IMR-90 (cell line): ENCODE results near the gene DAND5. TPM values are rescaled to one million over a fixed set of nuclear protein-coding genes. Genes with fewer than 3 reads are reported as not detected.

Source experiments
- ATAC-seq: fragments of 200-7000 bp; cut with Tn5 transposase; 2 replicates; pipeline ENCODE4 v1.9.1; 2020; ENCODE audit warnings: low read depth, mild to moderate bottlenecking, moderate library complexity
- BruUV-seq: library from RNA; stranded (reverse); fragments of 400-500 nt; replicated peaks from 2 replicates; lab custom pipeline; 2021; lab: Mats Ljungman, UMichigan
- CTCF ChIA-PET: fragments of 300-600 bp; formaldehyde crosslinking; extraction: SDS; loops from one replicate; lab custom pipeline; 2021; ENCODE audit warnings: antibody characterized with exemption; lab: Yijun Ruan, JAX
- POLR2A ChIA-PET: fragments of 300-600 bp; sonication (Branson Sonifier 250); formaldehyde crosslinking; loops from one replicate; lab custom pipeline; 2022; ENCODE audit warnings: antibody characterized with exemption; ENCODE audit not compliant: unreplicated experiment; lab: Charles Lee
- DNase-seq: peaks from one replicate; pipeline ENCODE4 v3.0.0; 2013
- H2AFZ ChIP-seq: replicated peaks from 2 replicates; pipeline ENCODE3; 2013; ENCODE audit warnings: low read length, mild to moderate bottlenecking; ENCODE audit not compliant: poor library complexity
- H2AK5ac ChIP-seq: 2 replicates; pipeline ENCODE4 v1.6.1; 2013; ENCODE audit warnings: low read depth, low read length, inconsistent platforms
- H2AK9ac ChIP-seq: replicated peaks from 2 replicates; pipeline ENCODE3; 2013; ENCODE audit warnings: mild to moderate bottlenecking, low read depth, low read length, moderate library complexity; ENCODE audit not compliant: poor library complexity
- H2BK120ac ChIP-seq: 2 replicates; pipeline ENCODE4 v1.6.1; 2013; ENCODE audit warnings: low read depth, low read length, inconsistent platforms
- H2BK15ac ChIP-seq: 3 replicates; pipeline ENCODE4 v1.6.1; 2013; ENCODE audit warnings: low read depth, low read length, inconsistent platforms
- H2BK20ac ChIP-seq: 2 replicates; pipeline ENCODE4 v1.6.1; 2013; ENCODE audit warnings: low read depth, mild to moderate bottlenecking, inconsistent platforms, low read length, moderate library complexity
- H2BK5ac ChIP-seq: 2 replicates; pipeline ENCODE4 v1.6.1; 2013; ENCODE audit warnings: mild to moderate bottlenecking, low read depth, low read length, inconsistent platforms; ENCODE audit not compliant: poor library complexity, severe bottlenecking
- H3K14ac ChIP-seq: replicated peaks from 2 replicates; pipeline ENCODE4 v1.6.1; 2013; ENCODE audit warnings: low read depth, low read length, inconsistent platforms
- H3K18ac ChIP-seq: 2 replicates; pipeline ENCODE4 v1.6.1; 2013; ENCODE audit warnings: low read depth, low read length, control low read depth
- H3K23ac ChIP-seq: 2 replicates; pipeline ENCODE4 v1.6.1; 2013; ENCODE audit warnings: low read depth, low read length, inconsistent platforms
- H3K27ac ChIP-seq: 2 replicates; pipeline ENCODE4 v1.5.1; 2013; ENCODE audit warnings: mild to moderate bottlenecking, control low read depth, low read length; ENCODE audit not compliant: insufficient read depth
- H3K27me3 ChIP-seq: 2 replicates; pipeline ENCODE4 v1.6.1; 2013; ENCODE audit warnings: low read length; ENCODE audit not compliant: control insufficient read depth, insufficient read depth
- H3K36me3 ChIP-seq: 2 replicates; pipeline ENCODE4 v1.6.1; 2013; ENCODE audit warnings: low read length, mixed read lengths; ENCODE audit not compliant: control insufficient read depth, insufficient read depth
- H3K4ac ChIP-seq: 2 replicates; pipeline ENCODE4 v1.6.1; 2013; ENCODE audit warnings: low read depth, low read length, inconsistent platforms
- H3K4me1 ChIP-seq: 2 replicates; pipeline ENCODE4 v1.6.1; 2013; ENCODE audit warnings: low read length, mixed read lengths; ENCODE audit not compliant: control insufficient read depth, insufficient read depth
- H3K4me2 ChIP-seq: 2 replicates; pipeline ENCODE4 v1.6.1; 2013; ENCODE audit warnings: low read depth, mild to moderate bottlenecking, control low read depth, low read length, moderate library complexity
- H3K4me3 ChIP-seq: 2 replicates; pipeline ENCODE4 v1.5.1; 2013; ENCODE audit warnings: low read depth, mild to moderate bottlenecking, control low read depth, low read length, moderate library complexity; ENCODE audit not compliant: insufficient read depth
- H3K56ac ChIP-seq: 2 replicates; pipeline ENCODE4 v1.6.1; 2013; ENCODE audit warnings: low read length, inconsistent platforms; ENCODE audit not compliant: insufficient read depth; ENCODE audit errors: extremely low read depth
- H3K79me1 ChIP-seq, 2 experiments: 2 replicates each; pipeline ENCODE4 v1.6.1; 2013; ENCODE audit warnings: low read length in 2 of 2, inconsistent platforms in 1 of 2, low read depth in 1 of 2
- H3K9ac ChIP-seq: 2 replicates; pipeline ENCODE4 v1.6.1; 2013; ENCODE audit warnings: low read depth, low read length, control low read depth
- H3K9me1 ChIP-seq: 2 replicates; pipeline ENCODE4 v1.6.1; 2013; ENCODE audit warnings: low read length, inconsistent platforms; ENCODE audit not compliant: insufficient read depth
- H3K9me3 ChIP-seq: 2 replicates; pipeline ENCODE4 v1.6.1; 2013; ENCODE audit warnings: low read length; ENCODE audit not compliant: control insufficient read depth, insufficient read depth
- H4K20me1 ChIP-seq: 2 replicates; pipeline ENCODE4 v1.6.1; 2013; ENCODE audit warnings: low read length, inconsistent platforms; ENCODE audit not compliant: insufficient read depth
- H4K5ac ChIP-seq: 2 replicates; pipeline ENCODE4 v1.6.1; 2013; ENCODE audit warnings: mild to moderate bottlenecking, low read depth, low read length, control low read depth
- H4K8ac ChIP-seq, 2 experiments: 2 replicates each; pipeline ENCODE4 v1.6.1; 2013; ENCODE audit warnings: low read depth in 2 of 2, low read length in 2 of 2, control low read depth in 1 of 2, inconsistent platforms in 1 of 2
- H4K91ac ChIP-seq: 2 replicates; pipeline ENCODE4 v1.6.1; 2013; ENCODE audit warnings: low read depth, low read length, inconsistent platforms; ENCODE audit not compliant: insufficient read depth
- CEBPB ChIP-seq: IDR thresholded peaks from 2 replicates; pipeline ENCODE4 v1.6.1; 2012; ENCODE audit warnings: low read depth, low read length, improper control_type of control experiment
- FOS ChIP-seq: fragments of 150-350 bp; IDR thresholded peaks from 2 replicates; pipeline ENCODE4 v1.6.1; 2016; ENCODE audit warnings: low read depth, low read length
- POLR2A ChIP-seq: IDR thresholded peaks from 2 replicates; pipeline ENCODE4 v1.6.1; 2012; ENCODE audit warnings: mild to moderate bottlenecking, low read depth, low read length
- RAD21 ChIP-seq: IDR thresholded peaks from 2 replicates; pipeline ENCODE4 v1.6.1; 2012; ENCODE audit warnings: low read length, improper control_type of control experiment
- USF2 ChIP-seq: fragments of 150-350 bp; IDR thresholded peaks from 2 replicates; pipeline ENCODE4 v1.6.1; 2017; ENCODE audit warnings: mild to moderate bottlenecking, antibody characterized with exemption, low read length, low read depth
- WGBS, 2 experiments: methylation state at CpG; one replicate each; pipeline versions ENCODE4 v1.1.5 to v1.1.7; 2013; ENCODE audit warnings: missing lambda C conversion rate in 2 of 2; ENCODE audit not compliant: insufficient read length in 1 of 2; ENCODE audit errors: extremely low coverage in 2 of 2; 5-methylcytosine and 5-hydroxymethylcytosine counted together
- dilution Hi-C: fragments of 300-500 bp; cut with HindIII; formaldehyde crosslinking; loops from one replicate; pipeline ENCODE4 v1.14.3; 2018; ENCODE audit warnings: low sequenced_read_pairs; ENCODE audit not compliant: unreplicated experiment
- in situ Hi-C: fragments of 300-500 bp; cut with MboI; formaldehyde crosslinking; loops from 3 replicates; pipeline ENCODE4 v1.14.3; 2019; ENCODE audit warnings: low sequenced_read_pairs, inconsistent platforms, mixed read lengths
- intact Hi-C: fragments of 100-400 bp; cut with micrococcal nuclease; formaldehyde crosslinking; loops from 2 replicates; pipeline ENCODE4 v1.10.0; 2022
- polyA plus RNA-seq, 3 experiments: library from polyadenylated mRNA; depleted of rRNA; stranded (reverse); fragments of >200 nt; gene quantifications; 2 replicates each; pipeline ENCODE4 v1.2.3, GENCODE V29; 2012; ENCODE audit warnings: low replicate concordance in 1 of 3
- total RNA-seq: library from RNA; depleted of rRNA; stranded (reverse); fragments of >200 nt; gene quantifications from 2 replicates; pipeline ENCODE4 v1.2.3, GENCODE V29; 2012

The DAND5 gene
- total and polyA plus RNA-seq, 2 of the 4 experiments (the other 2 are of a cell fraction) = 0.03 TPM; not detected in 1

GRCh38 chr19:12959481-12959880 lies 9.9 kb upstream of the DAND5 start:
- H3K56ac ChIP-seq = no peak overlapping the region
- dilution Hi-C loops (no loop called here), intact Hi-C loops (no loop called here), in situ Hi-C loops (no loop called here)
- H3K9me3 ChIP-seq = no peaks in the 10 kb centered on the region
- H3K79me1 ChIP-seq = peaks cover 7 to 23% of the 10 kb centered on the region in 2 experiments; a peak in 3 of 4 replicates
- H3K14ac ChIP-seq = no peak overlapping the region
- no peak overlapping the region for H2AFZ ChIP-seq
- H3K9ac ChIP-seq = no peak overlapping the region
- H3K4me3 ChIP-seq = no peak overlapping the region
- DNase-seq (no peak), ATAC-seq (no peak)
- TF ChIP-seq CEBPB (no peak), FOS (no peak), RAD21 (no peak), POLR2A (no peak), USF2 (no peak)
- peaks cover 8% of the 10 kb centered on the region for H3K4me1 ChIP-seq
- CTCF ChIA-PET = interaction anchor here (1.9 kb wide), 1 partner anchor 102 kb away, joined by 5 read pairs; no protein-coding TSS in a partner anchor
- no peaks in the 10 kb centered on the region; the same call in 1 of the 2 replicates for H3K27me3 ChIP-seq
- H3K4ac ChIP-seq = no peak overlapping the region
- H4K20me1 ChIP-seq = peaks cover 8% of the 10 kb centered on the region; the same call in 1 of the 2 replicates
- H3K27ac ChIP-seq = no peak overlapping the region
- H2AK5ac ChIP-seq = no peak overlapping the region
- H4K91ac ChIP-seq = no peak overlapping the region
- no TSS peak for BruUV-seq
- POLR2A ChIA-PET = interaction anchor here (0.6 kb wide), 1 partner anchor 1121 kb away, joined by 3 read pairs; no protein-coding TSS in a partner anchor
- H2BK15ac ChIP-seq = no peak overlapping the region
- H2AK9ac ChIP-seq = no peak overlapping the region
- H3K36me3 ChIP-seq = peaks cover 7% of the 10 kb centered on the region
- peaks cover 5% of the 10 kb centered on the region; the same call in 1 of the 2 replicates for H3K9me1 ChIP-seq
- H3K4me2 ChIP-seq = no peak overlapping the region
- 69% methylated on average over 3 of the region's 6 CpGs; no CpG with 5 or more reads in 1 of the 2 experiments for WGBS, 2 experiments
- no peak overlapping the region for H2BK20ac ChIP-seq
- H2BK5ac ChIP-seq = no peak overlapping the region
- no peak overlapping the region for H2BK120ac ChIP-seq
- no peak overlapping the region for H4K8ac ChIP-seq
- H4K5ac ChIP-seq = no peak overlapping the region
- no peak overlapping the region for H3K23ac ChIP-seq
- no peak overlapping the region for H3K18ac ChIP-seq
